Muscle of arm (tissue), 14 donors: ENCODE measurements around the gene CAPN3. TPM values are rescaled to one million over a fixed set of nuclear protein-coding genes. Genes with fewer than 3 reads are reported as not detected.
"Not testable (repeated sequence)": the region's sequence is repeated elsewhere in the genome, so short reads cannot be mapped to it uniquely, and the experiment has no call there.

ENCODE experiments used
- DNase-seq: peaks from one replicate; pipeline ENCODE4 v3.0.0-alpha.2; 2013
- long read RNA-seq, 11 donors: transcript quantifications; one replicate each; lab custom pipeline, GENCODE V29; 2026
- polyA plus RNA-seq, 12 donors: library from polyadenylated mRNA; unstranded; fragments of 120-200 nt; gene quantifications; one replicate each; pipeline ENCODE4 v1.2.1, GENCODE V29; 2013; ENCODE audit not compliant: insufficient read length in 12 of 12

CAPN3 gene
- 100 to 1,000 TPM; 137 to 558 (median 340) TPM for polyA plus RNA-seq
- long read RNA-seq, donor 1, transcript CAPN3-202 (9 exons, 1,271 nt): major isoform, 5 of 21 reads
- long read RNA-seq, donor 1, partial matches to known transcripts: 15 of 21 reads
- long read RNA-seq, donor 1, other reads (novel, unspliced or antisense): 0 of 21 reads
- long read RNA-seq, donor 2, transcript CAPN3-209 (8 exons, 1,934 nt): major isoform, 5 of 155 reads
- long read RNA-seq, donor 2, partial matches to known transcripts: 83 of 155 reads
- long read RNA-seq, donor 2, other reads (novel, unspliced or antisense): 67 of 155 reads
- long read RNA-seq, donor 3, transcript CAPN3-209 (8 exons, 1,934 nt): major isoform, 5 of 79 reads
- long read RNA-seq, donor 3, partial matches to known transcripts: 47 of 79 reads
- long read RNA-seq, donor 3, other reads (novel, unspliced or antisense): 27 of 79 reads
- long read RNA-seq, donor 4, partial matches to known transcripts: 44 of 55 reads
- long read RNA-seq, donor 4, other reads (novel, unspliced or antisense): 9 of 55 reads
- long read RNA-seq, donor 5, transcript CAPN3-209 (8 exons, 1,934 nt): major isoform, 9 of 67 reads
- long read RNA-seq, donor 5, partial matches to known transcripts: 27 of 67 reads
- long read RNA-seq, donor 5, other reads (novel, unspliced or antisense): 31 of 67 reads
- long read RNA-seq, donor 6, partial matches to known transcripts: 37 of 52 reads
- long read RNA-seq, donor 6, other reads (novel, unspliced or antisense): 13 of 52 reads
- long read RNA-seq, donor 7, partial matches to known transcripts: 25 of 43 reads
- long read RNA-seq, donor 7, other reads (novel, unspliced or antisense): 16 of 43 reads
- long read RNA-seq, donor 8, transcript CAPN3-209 (8 exons, 1,934 nt): major isoform, 9 of 9 reads
- long read RNA-seq, donor 8, partial matches to known transcripts: 0 of 9 reads
- long read RNA-seq, donor 8, other reads (novel, unspliced or antisense): 0 of 9 reads
- long read RNA-seq, donor 9, partial matches to known transcripts: 35 of 43 reads
- long read RNA-seq, donor 9, other reads (novel, unspliced or antisense): 7 of 43 reads
- long read RNA-seq, donor 10, partial matches to known transcripts: 99 of 149 reads
- long read RNA-seq, donor 10, other reads (novel, unspliced or antisense): 48 of 149 reads
- long read RNA-seq, donor 11, transcript CAPN3-209 (8 exons, 1,934 nt): major isoform, 5 of 83 reads
- long read RNA-seq, donor 11, partial matches to known transcripts: 54 of 83 reads
- long read RNA-seq, donor 11, other reads (novel, unspliced or antisense): 24 of 83 reads

GRCh38 chr15:42359249-42359648 is at the start of gene CAPN3:
Gene CAPN3 (plus strand): TSS chr15:42359501. CDS start chr15:42359806, 305 bp downstream.
- no peak for DNase-seq

GRCh38 chr15:42313463-42313862 is 45.8 kb upstream of the CAPN3 start:
- DNase-seq: no peak

GRCh38 chr15:42314818-42315217 is 44.5 kb upstream of the CAPN3 start:
- DNase-seq: no peak

- no peak for DNase-seq
Measured at GRCh38 chr15:42315521-42315920, 43.8 kb upstream of the CAPN3 start.

- DNase-seq: not testable (repeated sequence)
Measured at GRCh38 chr15:42316282-42316805, 43.0 kb upstream of the CAPN3 start.

- DNase-seq: no peak
Measured at GRCh38 chr15:42319206-42319605, 40.1 kb upstream of the CAPN3 start.

- no peak for DNase-seq
Measured at GRCh38 chr15:42324308-42324707, 35.0 kb upstream of the CAPN3 start.

GRCh38 chr15:42329161-42329560 is 30.1 kb upstream of the CAPN3 start:
- DNase-seq: no peak

GRCh38 chr15:42329992-42330391 is 29.3 kb upstream of the CAPN3 start:
- no peak for DNase-seq

GRCh38 chr15:42331235-42331634 is 28.1 kb upstream of the CAPN3 start:
- DNase-seq: peak; percentile 2

GRCh38 chr15:42332331-42332730 is 27.0 kb upstream of the CAPN3 start:
- DNase-seq: no peak

- no peak for DNase-seq
Measured at GRCh38 chr15:42335074-42335473, 24.2 kb upstream of the CAPN3 start.

GRCh38 chr15:42336650-42337049 is 22.7 kb upstream of the CAPN3 start:
- not testable (repeated sequence) for DNase-seq

GRCh38 chr15:42337104-42337503 is 22.2 kb upstream of the CAPN3 start:
- not testable (repeated sequence) for DNase-seq

- no peak for DNase-seq
Measured at GRCh38 chr15:42338500-42338899, 20.8 kb upstream of the CAPN3 start.

GRCh38 chr15:42343596-42344232 is 15.6 kb upstream of the CAPN3 start:
- no peak for DNase-seq

GRCh38 chr15:42344763-42345162 is 14.5 kb upstream of the CAPN3 start:
- no peak for DNase-seq

GRCh38 chr15:42345504-42345903 is 13.8 kb upstream of the CAPN3 start:
- no peak for DNase-seq

GRCh38 chr15:42348083-42348482 is 11.2 kb upstream of the CAPN3 start:
- DNase-seq: no peak

- DNase-seq: no peak
Measured at GRCh38 chr15:42349186-42349585, 10.1 kb upstream of the CAPN3 start.

- no peak for DNase-seq
Measured at GRCh38 chr15:42352401-42352800, 6.9 kb upstream of the CAPN3 start.
